HuH-7 (cell line): ENCODE measurements around the gene TPPP2.
"Not testable (repeated sequence)": the region's sequence is repeated elsewhere in the genome, so short reads cannot be mapped to it uniquely, and the experiment has no call there.

Experiments
- DNase-seq: peaks from one replicate; pipeline ENCODE4 v3.0.0; 2011; ENCODE audit warnings: low spot score

TPPP2 gene

DNA sequence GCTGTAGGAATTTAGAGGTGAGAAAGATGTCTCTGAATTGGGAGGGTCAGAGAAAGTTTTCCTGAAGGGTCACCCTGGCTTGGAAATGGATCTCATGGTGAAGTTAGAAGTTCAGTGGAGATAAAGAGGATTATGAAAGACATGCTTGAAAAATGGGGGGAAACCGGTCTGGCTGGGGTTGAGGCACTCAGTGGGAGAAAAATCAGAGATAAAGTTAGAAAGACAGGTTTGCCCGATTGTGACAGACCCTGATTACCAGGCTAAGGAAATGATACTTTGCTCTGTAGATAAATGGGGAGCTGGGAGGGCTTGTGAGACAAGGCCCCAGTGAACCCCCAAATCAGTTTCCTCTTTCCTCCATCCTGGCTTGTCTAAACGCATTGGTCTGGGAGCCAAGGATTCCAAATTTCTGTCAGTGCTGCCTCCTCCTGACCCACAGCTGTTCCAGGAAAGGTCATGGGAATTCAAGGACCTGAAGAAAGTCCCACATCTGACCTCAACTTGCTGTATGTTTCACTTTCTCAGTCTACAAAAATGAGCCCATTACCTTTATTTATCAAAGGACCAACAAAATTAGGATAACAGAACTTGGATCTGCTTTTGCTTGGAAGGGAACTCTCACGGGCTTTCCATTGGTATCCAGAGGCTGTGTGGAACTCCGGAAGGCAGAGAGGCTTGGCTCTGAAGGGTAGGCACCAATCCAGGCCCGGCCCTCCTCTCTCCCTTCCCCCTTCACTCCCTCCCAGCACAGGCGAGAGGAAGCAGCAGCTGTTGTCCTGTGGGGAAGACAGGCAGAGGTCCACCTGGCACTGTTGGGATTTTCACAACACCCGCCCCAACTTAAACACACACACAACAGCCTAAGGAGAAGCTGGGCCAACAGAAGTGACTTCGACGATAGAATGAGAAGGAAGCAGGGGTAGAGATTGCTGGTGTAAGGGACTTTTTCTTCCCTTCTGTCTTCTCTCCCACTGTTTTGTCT lies 8.7 kb downstream of the TPPP2 start:
- DNase-seq, result no peak

GRCh38 chr14:21039585-21040369 lies 9.8 kb downstream of the TPPP2 start:
- DNase-seq, result peak; percentile 54

DNA sequence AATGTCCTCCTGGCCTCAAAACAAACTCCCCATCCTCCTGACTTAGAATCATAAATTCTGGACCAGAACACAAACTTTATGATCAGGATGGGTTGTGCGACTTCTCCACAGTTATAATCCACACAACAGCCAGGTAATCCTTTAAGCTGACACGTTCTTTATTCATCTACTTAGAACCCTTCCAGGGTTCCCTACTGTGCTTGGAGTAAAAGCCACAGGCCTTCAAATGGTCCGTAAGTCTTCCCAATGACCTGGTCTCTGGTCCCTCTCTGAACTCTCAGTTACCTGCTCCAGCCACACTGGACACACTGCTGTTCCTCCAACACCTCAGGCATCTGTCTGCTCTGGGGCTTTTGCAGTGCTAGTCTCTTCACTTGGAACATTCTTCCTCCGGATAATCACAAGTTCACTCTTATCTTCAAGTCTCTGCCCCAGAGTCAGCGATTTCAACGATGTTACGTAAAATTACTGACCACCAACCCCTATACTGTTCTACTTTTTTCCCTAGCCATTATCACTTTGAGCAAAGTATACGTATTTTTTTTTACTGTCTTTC lies 10.4 kb downstream of the TPPP2 start:
- no peak for DNase-seq

DNA sequence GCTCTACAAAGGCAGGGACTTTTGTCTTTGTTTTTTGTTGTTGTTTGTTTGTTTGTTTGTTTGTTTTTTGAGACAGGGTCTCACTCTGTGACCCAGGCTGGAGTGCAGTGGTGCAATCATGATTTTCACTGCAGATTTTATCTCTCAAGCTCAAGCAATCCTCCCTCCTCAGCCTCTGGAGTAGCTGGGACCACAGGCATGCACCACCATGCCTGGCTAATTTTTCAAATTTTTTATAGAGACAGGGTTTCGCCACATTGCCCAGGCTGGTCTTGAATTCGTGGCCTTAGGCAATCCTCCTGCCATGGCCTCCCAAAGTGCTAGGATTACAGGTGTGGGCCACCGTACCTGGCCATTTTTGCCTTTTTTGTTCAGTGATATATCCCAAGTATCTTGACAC lies 10.9 kb downstream of the TPPP2 start:
- not testable (repeated sequence) for DNase-seq

GRCh38 chr14:21041676-21042433 lies 11.8 kb downstream of the TPPP2 start, which contains the start of gene RNASE7:
Gene RNASE7, plus strand, starts transcription at chr14:21042362. Its CDS starts 631 bp downstream, at chr14:21042993.
- no peak for DNase-seq

GRCh38 chr14:21042918-21043317 lies 12.9 kb downstream of the TPPP2 start:
- DNase-seq, result no peak

GRCh38 chr14:21043387-21043973 lies 13.5 kb downstream of the TPPP2 start:
- no peak for DNase-seq

GRCh38 chr14:21043974-21044618 lies 14.1 kb downstream of the TPPP2 start:
- DNase-seq, result no peak

DNA sequence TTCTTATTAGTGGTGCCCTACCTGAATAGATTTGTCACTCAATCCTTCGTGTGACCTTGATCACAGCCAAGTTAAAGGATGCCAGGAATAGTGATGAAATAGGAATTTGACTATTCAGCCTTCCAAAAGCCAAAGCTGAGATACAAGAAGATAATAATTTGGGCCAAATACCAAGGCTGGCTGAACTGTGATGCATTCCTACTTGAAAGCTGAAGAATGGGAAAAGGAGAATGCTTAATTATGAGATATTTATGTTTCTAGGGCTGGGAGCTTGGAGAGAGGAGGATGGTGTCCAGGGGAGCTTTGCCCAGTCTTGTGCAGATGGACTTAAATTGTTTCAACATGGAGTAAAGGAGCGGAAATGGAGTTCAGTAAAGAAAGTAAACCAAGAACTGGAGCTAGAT lies 17.4 kb downstream of the TPPP2 start:
- DNase-seq, result no peak

GRCh38 chr14:21048638-21049037 lies 18.6 kb downstream of the TPPP2 start:
- no peak for DNase-seq

DNA sequence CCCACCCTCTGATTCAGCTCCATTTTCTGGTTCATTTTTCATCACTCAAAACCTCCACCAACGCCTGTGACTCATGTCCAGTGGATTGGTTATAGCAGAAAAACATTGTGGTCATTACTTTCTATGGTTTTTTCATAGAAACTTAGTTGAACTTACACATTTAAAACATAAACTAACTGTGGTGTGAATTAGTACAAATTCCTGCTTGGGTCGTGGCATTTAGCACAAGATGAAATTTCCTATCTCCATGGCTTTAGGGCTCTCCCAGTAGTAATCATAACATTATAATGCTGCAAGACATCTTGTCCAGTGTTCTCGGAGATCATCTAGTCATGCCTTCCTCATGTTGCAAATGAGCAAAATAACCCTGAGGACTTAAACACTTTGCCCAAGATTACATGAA lies 19.3 kb downstream of the TPPP2 start:
- no peak for DNase-seq

DNA sequence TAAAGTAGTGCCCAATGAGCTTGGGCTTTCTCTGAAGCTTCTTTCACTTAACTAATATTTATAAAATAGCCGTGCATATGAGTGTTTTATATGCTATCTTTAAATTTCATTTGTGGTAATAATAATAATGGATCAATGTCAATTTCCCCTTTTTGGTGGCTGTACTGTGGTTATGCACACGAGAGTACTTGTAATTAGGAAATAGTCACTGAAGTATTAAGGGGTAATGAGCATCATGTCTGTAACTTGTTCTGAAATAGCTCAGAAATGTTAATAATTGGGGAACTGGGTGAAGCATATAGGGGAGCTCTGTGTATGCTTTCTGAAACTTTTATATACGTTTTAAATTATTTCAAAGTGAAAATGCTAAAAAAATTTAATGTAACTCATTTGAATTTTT lies 20.6 kb downstream of the TPPP2 start:
- no peak for DNase-seq

DNA sequence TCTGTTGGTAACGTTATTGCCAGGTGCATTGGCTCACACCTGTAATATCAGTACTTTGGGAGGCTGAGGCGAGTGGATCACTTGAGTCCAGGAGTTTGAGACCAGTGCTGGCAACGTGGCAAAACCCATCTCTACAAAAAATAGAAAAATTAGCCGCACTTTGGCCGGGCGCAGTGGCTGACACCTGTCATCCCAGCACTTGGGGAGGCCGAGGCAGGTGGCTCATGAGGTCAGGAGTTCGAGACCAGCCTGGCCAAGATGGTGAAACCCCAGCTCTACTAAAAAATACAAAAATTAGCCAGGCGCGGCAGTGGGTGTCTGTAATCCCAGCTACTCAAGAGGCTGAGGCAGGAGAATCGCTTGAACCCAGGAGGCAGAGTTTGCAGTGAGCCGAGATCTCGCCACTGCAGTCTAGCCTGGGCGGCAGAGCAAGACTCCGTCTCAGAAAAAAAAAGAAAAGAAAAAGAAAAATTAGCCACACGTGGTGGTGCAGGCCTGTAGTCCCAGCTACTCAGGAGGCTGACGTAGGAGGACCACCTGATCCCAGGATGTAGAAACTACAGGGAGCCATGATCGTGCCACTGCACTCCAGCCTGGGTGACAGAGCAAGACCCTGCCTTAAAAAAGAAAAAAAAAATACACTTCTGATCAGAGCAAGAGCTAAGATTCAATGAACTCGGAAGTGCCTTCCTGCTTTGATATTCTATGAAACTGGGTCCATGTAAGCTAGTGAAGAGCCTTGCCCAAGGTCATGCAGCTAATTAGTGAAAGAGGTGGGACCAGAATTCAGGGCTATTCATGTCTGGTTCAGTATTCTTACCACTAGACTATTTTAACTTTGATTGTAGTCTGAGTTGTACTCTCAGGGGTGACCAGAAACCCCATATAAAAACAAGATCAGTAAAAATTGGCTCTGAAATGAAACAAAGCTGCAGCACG lies 23.4 kb downstream of the TPPP2 start:
- no peak for DNase-seq

- DNase-seq, result no peak
Measured at GRCh38 chr14:21054123-21054767, 24.2 kb downstream of the TPPP2 start.

DNA sequence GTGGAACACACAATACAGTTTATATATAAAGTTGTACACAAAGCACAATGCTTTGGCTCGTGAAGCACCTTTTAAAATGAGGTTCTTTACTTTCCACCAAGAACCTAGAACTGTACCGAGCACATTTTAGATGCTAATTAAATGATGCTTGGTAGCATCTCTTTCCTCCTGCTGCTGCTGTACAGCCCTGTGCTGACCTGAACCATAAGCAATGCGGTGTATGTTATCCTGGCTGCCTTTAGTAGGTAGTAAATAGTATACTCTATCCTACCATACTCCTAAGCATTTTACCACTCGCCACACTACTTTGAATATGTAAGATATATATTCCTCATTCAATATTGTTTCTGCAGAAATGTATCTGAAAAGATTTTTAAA lies 24.7 kb downstream of the TPPP2 start:
- no peak for DNase-seq

- DNase-seq, result peak; percentile 41
Measured at GRCh38 chr14:21055432-21056117, 25.6 kb downstream of the TPPP2 start.

GRCh38 chr14:21056520-21057163 lies 26.6 kb downstream of the TPPP2 start:
- DNase-seq, result no peak
